ENCODE measurements around the gene PTP4A2. TPM values are rescaled to one million over a fixed set of nuclear protein-coding genes. Genes with fewer than 3 reads are reported as not detected.

Gene PTP4A2
- total RNA-seq, 3 donors from 2014 or later, result 225 to 271 (median 252) TPM

DNA sequence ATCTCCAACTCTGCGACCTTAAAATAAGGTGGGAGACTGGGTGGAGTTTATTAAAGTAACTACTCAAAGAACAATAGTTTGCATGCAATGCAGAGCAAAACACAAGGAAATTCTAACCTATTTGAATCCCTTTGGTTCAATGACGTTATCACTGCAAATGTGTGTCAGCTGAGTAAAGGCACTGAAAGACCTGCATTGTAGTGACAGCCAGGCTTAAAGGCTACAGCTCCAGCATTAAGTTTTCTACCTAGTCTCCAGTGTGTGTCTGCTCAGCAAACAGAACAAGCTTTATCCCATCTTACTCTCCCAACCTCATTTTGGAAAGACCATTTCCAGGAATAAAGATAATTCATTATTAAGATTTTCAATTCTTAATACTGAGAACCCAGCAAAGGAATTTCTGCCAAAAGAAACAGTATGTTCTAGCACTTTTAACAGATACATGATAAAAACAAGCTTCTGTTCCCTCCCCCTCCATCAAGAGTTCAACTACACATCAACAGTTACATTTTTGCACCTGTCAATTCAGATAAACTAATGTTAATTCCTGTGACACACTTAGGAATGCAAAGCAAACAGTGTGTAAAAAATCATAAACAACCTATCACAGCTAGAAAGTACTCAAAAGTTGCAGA lies 14.2 kb downstream of the PTP4A2 start:
- H3K36me3 ChIP-seq, result no peaks in the 10 kb centered on the region
- H3K4me3 ChIP-seq, result no peak overlapping the region
- H3K9me3 ChIP-seq, result no peaks in the 10 kb centered on the region
- no peaks in the 10 kb centered on the region for H3K27me3 ChIP-seq
- peaks cover 0 to 12% of the 10 kb centered on the region in 2 donors for H3K4me1 ChIP-seq
- TF ChIP-seq POLR2AphosphoS5 (IDR thresholded peaks at IDR 0.05), result no peak
- intact Hi-C loops (cut with DNase I; ENCODE audit: low total_unique reads), result no loop called here
- no peak for DNase-seq (ENCODE audit: low spot score in 2 of 2)
- peak overlapping the region in 1 of 2 donors; percentile 56 for H3K27ac ChIP-seq

DNA sequence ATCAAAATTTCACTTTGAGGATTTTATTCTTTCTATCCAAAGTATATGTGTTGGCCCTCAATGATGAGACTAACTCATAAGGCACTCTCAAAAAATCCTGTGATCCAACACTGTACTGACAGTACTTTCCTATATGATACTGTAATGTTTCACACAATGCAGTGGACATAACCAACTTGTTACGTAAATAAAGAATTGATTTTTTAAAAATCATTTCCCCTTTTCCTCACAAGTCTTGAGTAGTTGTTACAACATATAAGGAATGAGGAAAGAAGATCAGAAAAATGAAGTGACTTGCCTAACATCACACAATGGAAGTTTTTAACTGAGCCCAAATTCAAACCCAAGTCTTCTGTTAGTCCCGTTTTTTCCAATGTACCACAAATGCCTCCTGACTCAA lies 17.2 kb downstream of the PTP4A2 start:
- intact Hi-C loops (cut with DNase I; ENCODE audit: low total_unique reads), result no loop called here
- Histone ChIP-seq H3K9me3 (no peaks in the 10 kb centered on the region), H3K4me3 (no peak overlapping the region), H3K27me3 (no peaks in the 10 kb centered on the region), H3K27ac (peak overlapping the region in 1 of 2 donors; percentile 34), H3K4me1 (peaks cover 0 to 12% of the 10 kb centered on the region in 2 donors), H3K36me3 (no peaks in the 10 kb centered on the region)
- TF ChIP-seq POLR2AphosphoS5 (IDR thresholded peaks at IDR 0.05), result no peak
- TF ChIP-seq POLR2A (IDR thresholded peaks at IDR 0.05), result no peak
- TF ChIP-seq, protein P1, sequence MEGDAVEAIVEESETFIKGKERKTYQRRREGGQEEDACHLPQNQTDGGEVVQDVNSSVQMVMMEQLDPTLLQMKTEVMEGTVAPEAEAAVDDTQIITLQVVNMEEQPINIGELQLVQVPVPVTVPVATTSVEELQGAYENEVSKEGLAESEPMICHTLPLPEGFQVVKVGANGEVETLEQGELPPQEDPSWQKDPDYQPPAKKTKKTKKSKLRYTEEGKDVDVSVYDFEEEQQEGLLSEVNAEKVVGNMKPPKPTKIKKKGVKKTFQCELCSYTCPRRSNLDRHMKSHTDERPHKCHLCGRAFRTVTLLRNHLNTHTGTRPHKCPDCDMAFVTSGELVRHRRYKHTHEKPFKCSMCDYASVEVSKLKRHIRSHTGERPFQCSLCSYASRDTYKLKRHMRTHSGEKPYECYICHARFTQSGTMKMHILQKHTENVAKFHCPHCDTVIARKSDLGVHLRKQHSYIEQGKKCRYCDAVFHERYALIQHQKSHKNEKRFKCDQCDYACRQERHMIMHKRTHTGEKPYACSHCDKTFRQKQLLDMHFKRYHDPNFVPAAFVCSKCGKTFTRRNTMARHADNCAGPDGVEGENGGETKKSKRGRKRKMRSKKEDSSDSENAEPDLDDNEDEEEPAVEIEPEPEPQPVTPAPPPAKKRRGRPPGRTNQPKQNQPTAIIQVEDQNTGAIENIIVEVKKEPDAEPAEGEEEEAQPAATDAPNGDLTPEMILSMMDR (IDR thresholded peaks at IDR 0.05), result no peak
- no peak for DNase-seq (ENCODE audit: low spot score in 2 of 2)

DNA sequence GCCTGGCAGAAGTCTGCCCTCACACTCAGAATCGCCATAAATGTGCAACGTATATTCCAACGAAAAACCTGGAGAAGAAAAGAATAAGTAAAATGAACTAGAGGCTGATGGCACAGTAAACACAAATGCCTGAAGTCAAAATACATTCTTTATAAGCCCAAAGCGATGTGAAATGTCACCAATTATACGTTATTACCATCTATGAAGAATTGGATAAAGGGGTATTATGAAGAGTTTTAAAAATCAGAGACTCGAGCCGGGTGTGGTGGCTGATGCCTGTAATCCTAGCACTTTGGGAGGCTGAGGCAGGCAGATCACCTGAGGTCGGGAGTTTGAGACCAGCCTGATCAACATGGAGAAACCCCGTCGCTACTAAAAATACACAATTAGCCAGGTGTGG lies 18.6 kb downstream of the PTP4A2 start:
- TF ChIP-seq, protein P1 (IDR thresholded peaks at IDR 0.05), result no peak
- TF ChIP-seq POLR2A (IDR thresholded peaks at IDR 0.05), result no peak
- no peak for TF ChIP-seq POLR2AphosphoS5 (IDR thresholded peaks at IDR 0.05)
- no peaks in the 10 kb centered on the region for H3K36me3 ChIP-seq
- no peak overlapping the region for H3K4me3 ChIP-seq
- intact Hi-C loops (cut with DNase I; ENCODE audit: low total_unique reads), result no loop called here
- no peak overlapping the region for H3K27ac ChIP-seq
- H3K9me3 ChIP-seq, result no peaks in the 10 kb centered on the region
- H3K4me1 ChIP-seq, result peaks cover 0 to 12% of the 10 kb centered on the region in 2 donors
- H3K27me3 ChIP-seq, result no peaks in the 10 kb centered on the region
- DNase-seq (ENCODE audit: low spot score in 2 of 2), result no peak

GRCh38 chr1:31915438-31915837 lies 22.7 kb downstream of the PTP4A2 start:
- no peaks in the 10 kb centered on the region for H3K36me3 ChIP-seq
- no peak overlapping the region for H3K4me3 ChIP-seq
- peaks cover 0 to 8% of the 10 kb centered on the region in 2 donors for H3K4me1 ChIP-seq
- no peak for DNase-seq (ENCODE audit: low spot score in 2 of 2)
- intact Hi-C loops (cut with DNase I; ENCODE audit: low total_unique reads), result no loop called here
- no peaks in the 10 kb centered on the region for H3K27me3 ChIP-seq
- TF ChIP-seq POLR2AphosphoS5 (IDR thresholded peaks at IDR 0.05) (no peak), POLR2A (IDR thresholded peaks at IDR 0.05) (no peak)
- TF ChIP-seq, protein P1 (IDR thresholded peaks at IDR 0.05), result no peak
- H3K27ac ChIP-seq, result no peak overlapping the region
- H3K9me3 ChIP-seq, result no peaks in the 10 kb centered on the region

DNA sequence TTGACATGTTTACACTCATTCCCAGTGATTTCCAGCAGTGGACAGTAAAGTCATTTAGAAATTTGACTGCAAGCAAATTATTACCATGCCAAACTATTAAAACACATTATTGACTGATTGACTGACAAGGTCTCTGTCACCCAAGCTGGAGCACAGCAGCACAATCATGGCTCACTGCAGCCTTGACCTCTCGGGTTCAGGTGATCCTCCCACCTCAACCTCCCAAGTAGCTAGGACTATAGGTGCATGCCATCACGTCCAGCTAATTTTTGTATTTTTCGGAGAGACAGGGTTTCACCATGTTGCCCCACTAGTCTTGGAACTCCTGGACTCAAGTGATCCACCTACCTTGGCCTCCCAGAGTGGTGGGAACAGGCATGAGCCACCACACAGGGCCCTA lies 24.2 kb downstream of the PTP4A2 start:
- TF ChIP-seq POLR2A (IDR thresholded peaks at IDR 0.05) (no peak), POLR2AphosphoS5 (IDR thresholded peaks at IDR 0.05) (no peak)
- TF ChIP-seq, protein P1 (IDR thresholded peaks at IDR 0.05), result no peak
- no peaks in the 10 kb centered on the region for H3K27me3 ChIP-seq
- no peaks in the 10 kb centered on the region for H3K9me3 ChIP-seq
- intact Hi-C loops (cut with DNase I; ENCODE audit: low total_unique reads), result no loop called here
- no peak overlapping the region for H3K27ac ChIP-seq
- H3K4me3 ChIP-seq, result no peak overlapping the region
- H3K36me3 ChIP-seq, result no peaks in the 10 kb centered on the region
- peaks cover 0 to 8% of the 10 kb centered on the region in 2 donors for H3K4me1 ChIP-seq
- no peak for DNase-seq (ENCODE audit: low spot score in 2 of 2)

All from breast epithelium (tissue), 4 donors.